Measurements from ENCODE around the gene TXNRD2. TPM values are rescaled to one million over a fixed set of nuclear protein-coding genes. Genes with fewer than 3 reads are reported as not detected.
A peak's percentile ranks its signal among the peaks of the same experiment; 100 is the strongest.

TXNRD2 gene
- total RNA-seq, 1 donor from 2014 or later, result 22.9 TPM

DNA sequence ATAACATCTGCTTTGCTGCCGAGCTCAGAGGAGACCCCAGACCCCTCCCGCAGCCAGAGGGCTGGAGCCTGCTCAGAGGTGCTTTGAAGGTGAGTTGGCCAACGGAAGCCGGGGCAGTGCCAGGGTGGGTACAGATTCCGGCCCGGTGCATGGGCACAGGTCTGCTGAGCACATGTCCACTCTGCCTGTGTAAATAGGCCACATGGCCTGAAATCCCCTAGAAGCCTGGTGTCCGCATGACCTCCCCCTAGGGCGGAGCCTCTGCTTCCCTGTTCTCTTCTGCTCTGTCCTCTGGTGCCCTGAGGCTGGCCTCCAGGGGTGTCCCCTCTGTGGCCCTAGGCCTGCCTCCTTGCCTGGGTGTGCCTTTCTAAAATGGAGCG is 19.6 kb upstream of the TXNRD2 start:
- Mint-ChIP-seq H3K27me3 (ENCODE audit: low read depth) (no peaks in the 10 kb centered on the region), H3K4me3 (no peak overlapping the region), H3K4me1 (peaks cover 33% of the 10 kb centered on the region), H3K27ac (no peak overlapping the region), H3K9me3 (no peaks in the 10 kb centered on the region), H3K36me3 (no peaks in the 10 kb centered on the region)
- no peak for DNase-seq (ENCODE audit: low spot score in 2 of 2, unreplicated experiment in 2 of 2)
- TF ChIP-seq, protein P1, sequence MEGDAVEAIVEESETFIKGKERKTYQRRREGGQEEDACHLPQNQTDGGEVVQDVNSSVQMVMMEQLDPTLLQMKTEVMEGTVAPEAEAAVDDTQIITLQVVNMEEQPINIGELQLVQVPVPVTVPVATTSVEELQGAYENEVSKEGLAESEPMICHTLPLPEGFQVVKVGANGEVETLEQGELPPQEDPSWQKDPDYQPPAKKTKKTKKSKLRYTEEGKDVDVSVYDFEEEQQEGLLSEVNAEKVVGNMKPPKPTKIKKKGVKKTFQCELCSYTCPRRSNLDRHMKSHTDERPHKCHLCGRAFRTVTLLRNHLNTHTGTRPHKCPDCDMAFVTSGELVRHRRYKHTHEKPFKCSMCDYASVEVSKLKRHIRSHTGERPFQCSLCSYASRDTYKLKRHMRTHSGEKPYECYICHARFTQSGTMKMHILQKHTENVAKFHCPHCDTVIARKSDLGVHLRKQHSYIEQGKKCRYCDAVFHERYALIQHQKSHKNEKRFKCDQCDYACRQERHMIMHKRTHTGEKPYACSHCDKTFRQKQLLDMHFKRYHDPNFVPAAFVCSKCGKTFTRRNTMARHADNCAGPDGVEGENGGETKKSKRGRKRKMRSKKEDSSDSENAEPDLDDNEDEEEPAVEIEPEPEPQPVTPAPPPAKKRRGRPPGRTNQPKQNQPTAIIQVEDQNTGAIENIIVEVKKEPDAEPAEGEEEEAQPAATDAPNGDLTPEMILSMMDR (IDR thresholded peaks at IDR 0.05; ENCODE audit: unreplicated experiment), result no peak

DNA sequence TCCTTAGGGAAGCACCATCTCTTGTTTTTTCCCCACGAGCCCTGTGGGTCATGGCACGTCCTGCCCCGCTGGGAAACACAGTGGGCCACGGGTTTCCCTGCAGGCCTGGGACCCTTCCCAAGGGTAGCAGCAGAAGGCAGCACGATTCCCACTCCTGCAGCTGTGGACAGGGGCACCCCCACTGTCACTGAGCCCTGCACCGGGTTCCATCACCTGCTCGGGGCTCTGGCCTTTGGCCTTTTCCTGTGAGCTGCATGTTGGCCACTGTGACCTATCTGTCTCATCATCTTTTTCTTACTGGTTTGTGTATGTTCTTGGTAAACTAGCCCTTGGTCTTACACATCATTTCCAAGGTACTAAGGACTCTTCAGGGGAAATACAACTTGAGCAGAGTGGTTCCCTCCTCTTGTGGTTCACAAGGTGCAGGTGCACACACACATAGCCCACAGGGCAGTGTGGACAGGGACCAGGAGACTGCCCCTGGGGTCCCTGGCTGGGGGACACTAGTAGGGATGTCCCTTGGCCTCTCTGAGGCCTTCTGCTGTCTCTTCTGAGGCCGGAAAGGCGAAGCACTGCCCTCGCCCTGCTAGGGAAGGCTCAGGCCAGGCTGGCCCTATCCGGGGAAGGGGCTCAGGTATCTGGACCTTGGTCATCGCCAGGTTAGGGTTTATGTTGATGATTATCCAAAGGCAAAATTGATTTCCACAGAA is 19.0 kb upstream of the TXNRD2 start:
- H3K27me3 Mint-ChIP-seq (ENCODE audit: low read depth), result no peaks in the 10 kb centered on the region
- peak overlapping the region; percentile 69 for H3K4me3 Mint-ChIP-seq
- no peak for DNase-seq (ENCODE audit: low spot score in 2 of 2, unreplicated experiment in 2 of 2)
- peaks cover 2% of the 10 kb centered on the region for H3K36me3 Mint-ChIP-seq
- H3K27ac Mint-ChIP-seq, result peak overlapping the region; percentile 43
- H3K4me1 Mint-ChIP-seq, result peaks cover 33% of the 10 kb centered on the region
- no peaks in the 10 kb centered on the region for H3K9me3 Mint-ChIP-seq
- TF ChIP-seq, protein P1 (IDR thresholded peaks at IDR 0.05; ENCODE audit: unreplicated experiment), result no peak

DNA sequence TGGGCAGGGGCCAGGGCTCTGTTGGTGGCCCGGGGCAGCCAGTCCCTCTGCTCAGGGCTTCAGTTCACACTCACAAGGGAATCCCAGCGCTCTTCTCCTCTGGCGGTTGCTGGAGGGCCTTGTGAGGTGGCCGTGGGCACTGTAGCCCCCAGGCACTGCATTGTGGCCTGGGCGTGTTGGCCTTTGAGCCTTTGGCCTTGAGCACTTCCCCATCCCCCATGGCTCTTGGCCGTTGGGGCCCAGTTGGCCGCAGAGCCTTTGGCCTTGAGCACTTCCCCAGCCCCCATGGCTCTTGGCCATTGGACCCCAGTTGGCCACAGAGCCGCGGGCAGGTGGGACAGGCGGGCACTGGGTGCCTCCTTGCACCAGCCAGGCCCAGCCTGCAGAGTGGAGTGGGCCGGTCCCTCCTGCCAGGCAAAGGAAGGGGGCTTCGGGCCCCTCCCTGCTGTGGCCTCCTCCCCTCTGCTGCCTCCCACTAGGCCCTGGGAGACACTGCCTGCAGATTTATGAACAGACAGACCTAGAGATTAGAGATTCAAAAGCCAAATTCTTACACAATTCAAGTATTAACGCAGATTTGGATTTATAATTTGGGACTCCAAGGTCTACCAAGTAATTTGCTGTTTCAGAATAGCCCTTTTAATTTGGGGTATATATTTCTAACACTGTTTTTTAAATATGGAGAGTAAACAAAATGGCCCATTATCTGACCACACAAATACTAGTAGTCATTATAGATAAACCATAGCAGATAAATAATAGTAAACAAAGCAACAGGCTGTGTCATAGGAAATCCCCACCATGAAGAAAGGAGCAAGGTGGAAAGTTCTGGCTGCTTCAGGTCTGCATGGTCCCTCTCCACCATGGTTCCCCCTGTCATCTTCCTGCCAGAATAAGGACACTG is 18.2 kb upstream of the TXNRD2 start:
- Mint-ChIP-seq H3K4me1 (peaks cover 33% of the 10 kb centered on the region), H3K9me3 (no peaks in the 10 kb centered on the region), H3K27ac (peak overlapping the region; percentile 43), H3K36me3 (peaks cover 2% of the 10 kb centered on the region), H3K27me3 (ENCODE audit: low read depth) (no peaks in the 10 kb centered on the region), H3K4me3 (peak overlapping the region; percentile 69)
- no peak for DNase-seq (ENCODE audit: low spot score in 2 of 2, unreplicated experiment in 2 of 2)
- TF ChIP-seq, protein P1 (IDR thresholded peaks at IDR 0.05; ENCODE audit: unreplicated experiment), result no peak

DNA sequence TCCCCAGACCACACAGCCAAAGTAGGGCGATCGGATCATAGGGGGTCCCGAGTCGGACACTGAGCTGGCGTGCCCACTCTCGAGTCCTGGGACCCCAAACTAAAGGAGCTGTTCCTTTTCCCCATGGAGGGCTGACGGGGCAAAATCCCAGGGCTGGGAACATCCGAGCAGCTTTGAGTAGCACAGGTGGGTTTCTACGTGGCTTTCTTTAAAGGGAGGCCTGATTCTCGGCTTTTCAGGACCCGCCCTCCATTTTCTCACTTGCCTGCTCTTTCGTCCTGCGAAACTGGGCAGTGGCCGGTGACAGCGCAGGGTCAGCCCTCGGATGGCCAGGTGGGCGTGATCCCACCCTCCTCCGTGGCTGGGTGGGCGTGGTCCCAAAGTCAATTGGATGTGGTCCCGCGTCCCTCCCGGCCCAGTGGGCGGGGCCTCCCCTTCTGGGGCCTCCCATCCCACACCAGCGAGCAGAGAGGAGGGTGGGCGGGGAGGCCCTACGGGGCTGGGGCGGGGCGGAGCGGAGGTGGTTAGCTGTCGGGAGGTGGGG is 17.5 kb upstream of the TXNRD2 start:
- H3K27me3 Mint-ChIP-seq (ENCODE audit: low read depth), result no peaks in the 10 kb centered on the region
- peak overlapping the region; percentile 69 for H3K4me3 Mint-ChIP-seq
- DNase-seq (ENCODE audit: low spot score in 2 of 2, unreplicated experiment in 2 of 2), result peak; percentile 67 to 78
- TF ChIP-seq, protein P1 (IDR thresholded peaks at IDR 0.05; ENCODE audit: unreplicated experiment), result no peak
- peaks cover 33% of the 10 kb centered on the region for H3K4me1 Mint-ChIP-seq
- H3K27ac Mint-ChIP-seq, result peak overlapping the region; percentile 47
- peaks cover 2% of the 10 kb centered on the region for H3K36me3 Mint-ChIP-seq
- no peaks in the 10 kb centered on the region for H3K9me3 Mint-ChIP-seq

DNA sequence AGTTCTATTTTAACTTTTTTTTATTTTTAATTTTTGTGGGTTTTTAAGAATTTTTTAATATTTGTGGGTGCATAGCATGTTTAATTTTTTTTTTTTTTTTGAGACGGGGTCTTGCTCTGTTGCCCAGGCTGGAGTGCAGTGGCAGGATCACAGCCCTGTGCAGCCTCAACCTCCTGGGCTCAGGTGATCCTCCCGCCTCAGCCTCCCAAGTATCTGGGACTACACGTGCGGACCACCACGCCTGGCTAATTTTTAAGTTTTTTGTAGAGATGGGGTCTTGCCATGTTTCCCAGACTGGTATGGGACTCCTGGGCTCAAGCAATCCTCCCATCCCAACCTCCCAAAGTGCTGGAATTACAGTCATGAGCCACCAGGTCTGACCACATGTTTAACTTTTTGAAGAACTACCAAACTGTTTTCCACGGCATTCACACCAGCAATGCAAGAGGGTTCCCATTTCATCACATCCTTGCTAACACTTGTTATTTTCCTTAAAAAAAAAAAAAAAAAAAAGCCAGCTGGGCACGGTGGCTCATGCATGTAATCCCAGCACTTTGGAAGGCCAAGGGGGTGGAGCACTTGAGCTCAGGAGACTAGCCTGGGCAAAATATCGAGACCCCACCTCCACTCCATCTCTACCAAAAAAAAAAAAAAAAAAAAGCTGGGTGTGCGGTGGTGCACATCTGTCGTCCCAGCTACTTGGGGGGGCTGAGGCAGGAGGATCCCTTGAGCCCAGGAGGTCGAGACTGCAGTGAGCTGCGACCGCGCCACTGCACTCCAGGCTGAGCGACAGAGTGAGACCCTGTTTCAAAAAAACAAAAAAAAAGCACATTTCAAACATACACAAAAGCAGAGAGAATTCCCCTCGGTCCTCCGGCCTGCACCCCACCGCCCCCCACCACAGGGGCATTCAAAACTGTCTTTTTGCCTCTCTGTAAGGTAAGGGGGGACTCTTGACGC is 16.7 kb upstream of the TXNRD2 start:
- H3K4me3 Mint-ChIP-seq, result peak overlapping the region; percentile 69
- peak overlapping the region; percentile 47 for H3K27ac Mint-ChIP-seq
- peaks cover 28% of the 10 kb centered on the region for H3K4me1 Mint-ChIP-seq
- H3K27me3 Mint-ChIP-seq (ENCODE audit: low read depth), result no peaks in the 10 kb centered on the region
- TF ChIP-seq, protein P1 (IDR thresholded peaks at IDR 0.05; ENCODE audit: unreplicated experiment), result no peak
- no peaks in the 10 kb centered on the region for H3K9me3 Mint-ChIP-seq
- H3K36me3 Mint-ChIP-seq, result peaks cover 2% of the 10 kb centered on the region
- no peak for DNase-seq (ENCODE audit: low spot score in 2 of 2, unreplicated experiment in 2 of 2)
